Measurements from ENCODE around the gene PF4V1.

GRCh38 chr4:73816814-73817213 is 36.3 kb upstream of the PF4V1 start:
- TF ChIP-seq SUZ12 (IDR thresholded peaks at IDR 0.05; ENCODE audit: extremely low read depth, insufficient read depth, insufficient read length) (no peak), ZNF274 (IDR thresholded peaks at IDR 0.05; ENCODE audit: low read depth, low read length) (no peak)

Measured in NT2/D1 (cell line).